Islet of Langerhans (tissue), 1 donor: ENCODE data around the gene ZDHHC14.

Experiments
- FAIRE-seq: peaks from one replicate; lab custom pipeline; 2011; peaks lifted over from hg19 to GRCh38; lab: Jason Lieb, UNC

ZDHHC14 gene

GRCh38 chr6:157724960-157725741, 344.2 kb downstream of the ZDHHC14 start:
- FAIRE-seq, result no peak

GRCh38 chr6:157725836-157726235, 344.8 kb downstream of the ZDHHC14 start:
- FAIRE-seq, result no peak

GRCh38 chr6:157726892-157727628, 346.1 kb downstream of the ZDHHC14 start:
- no peak for FAIRE-seq
